Fibroblast of lung (primary cell): ENCODE measurements around the gene ASAP3. TPM values are rescaled to one million over a fixed set of nuclear protein-coding genes. Genes with fewer than 3 reads are reported as not detected.

ENCODE experiments used
- DNase-seq, 2 donors: peaks; one replicate each; pipeline versions ENCODE4 v3.0.0 to v3.0.0-alpha.2; 2010; ENCODE audit warnings: low read depth in 2 of 2
- H2AFZ ChIP-seq: 2 replicates; pipeline ENCODE4 v1.5.1; 2012; ENCODE audit warnings: low read length, control low read depth, inconsistent platforms
- H3K27ac ChIP-seq: 2 replicates; pipeline ENCODE4 v1.5.1; 2011; ENCODE audit warnings: low read length, control low read depth; ENCODE audit not compliant: insufficient read depth
- H3K27me3 ChIP-seq: 2 replicates; pipeline ENCODE4 v1.5.1; 2011; ENCODE audit warnings: mild to moderate bottlenecking, low read length; ENCODE audit not compliant: control insufficient read depth, insufficient read depth
- H3K36me3 ChIP-seq: 2 replicates; pipeline ENCODE4 v1.5.1; 2011; ENCODE audit warnings: low read length; ENCODE audit not compliant: control insufficient read depth, insufficient read depth
- H3K4me1 ChIP-seq: 2 replicates; pipeline ENCODE4 v1.5.1; 2011; ENCODE audit warnings: low read length; ENCODE audit not compliant: control insufficient read depth, insufficient read depth; ENCODE audit errors: extremely low read depth
- H3K4me2 ChIP-seq: 2 replicates; pipeline ENCODE4 v1.5.1; 2011; ENCODE audit warnings: low read length, control low read depth; ENCODE audit not compliant: insufficient read depth; ENCODE audit errors: extremely low read depth
- H3K4me3 ChIP-seq, 4 experiments: fragments of 200-600 bp in 1 of 4; sonication (generic) in 1 of 4; replicated peaks in 1 of 4; 2 replicates each; pipeline ENCODE4 v1.5.1; 2011 to 2016; ENCODE audit warnings: low read length in 4 of 4, low read depth in 3 of 4, mild to moderate bottlenecking in 3 of 4, control low read depth in 2 of 4, inconsistent platforms in 1 of 4, mixed read lengths in 1 of 4; ENCODE audit not compliant: insufficient read depth in 1 of 4; ENCODE audit errors: control extremely low read depth in 1 of 4
- H3K79me2 ChIP-seq: 2 replicates; pipeline ENCODE4 v1.5.1; 2012; ENCODE audit warnings: mild to moderate bottlenecking, low read length, inconsistent platforms; ENCODE audit not compliant: control insufficient read depth, insufficient read depth
- H3K9ac ChIP-seq: 2 replicates; pipeline ENCODE4 v1.5.1; 2011; ENCODE audit warnings: mild to moderate bottlenecking, low read length, control low read depth; ENCODE audit not compliant: insufficient read depth
- H3K9me3 ChIP-seq: 2 replicates; pipeline ENCODE4 v1.5.1; 2012; ENCODE audit warnings: low read depth, low read length; ENCODE audit not compliant: control insufficient read depth, insufficient read depth
- H4K20me1 ChIP-seq: 2 replicates; pipeline ENCODE4 v1.5.1; 2011; ENCODE audit warnings: low read length; ENCODE audit not compliant: control insufficient read depth, insufficient read depth; ENCODE audit errors: extremely low read depth
- CTCF ChIP-seq, 2 donors: IDR thresholded peaks in 1 of 2; conservative IDR thresholded peaks in 1 of 2; 1 replicate in 1 of 2; 2 replicates in 1 of 2; pipeline ENCODE4 v1.5.1; 2011 to 2012; ENCODE audit warnings: low read length in 2 of 2, control low read depth in 1 of 2, inconsistent platforms in 1 of 2, low read depth in 1 of 2, mild to moderate bottlenecking in 1 of 2
- EZH2 ChIP-seq: IDR thresholded peaks from 2 replicates; pipeline ENCODE4 v1.5.1; 2012; ENCODE audit warnings: low read length, control low read depth, mild to moderate bottlenecking; ENCODE audit errors: missing control alignments
- polyA plus RNA-seq, 2 donors: library from polyadenylated mRNA; depleted of rRNA in 1 of 2; stranded (reverse) in 1 of 2; unstranded in 1 of 2; fragments of >200 nt; gene quantifications; 2 replicates each; pipeline ENCODE4 v1.2.1, GENCODE V29; 2011 to 2012; ENCODE audit warnings: missing spikeins in 1 of 2
- total RNA-seq: library from RNA; depleted of rRNA; stranded (reverse); fragments of >200 nt; gene quantifications from 2 replicates; pipeline ENCODE4 v1.2.1, GENCODE V29; 2014

ASAP3 gene
- total and polyA plus RNA-seq, 2 donors (not counting 1 experiment from before 2014, with no cell fraction given) = 14.2 to 73.2 TPM

- Histone ChIP-seq H3K4me1 (peaks cover 11% of the 10 kb centered on the region), H2AFZ (peak overlapping the region; percentile 84), H3K4me3 (peak overlapping the region in 1 of 4 experiments; percentile 18), H3K9me3 (no peaks in the 10 kb centered on the region), H3K36me3 (no peaks in the 10 kb centered on the region), H3K27ac (peak overlapping the region; percentile 61), H3K79me2 (no peaks in the 10 kb centered on the region), H3K4me2 (peak overlapping the region; percentile 65), H4K20me1 (no peaks in the 10 kb centered on the region), H3K27me3 (no peaks in the 10 kb centered on the region), H3K9ac (no peak overlapping the region)
- TF ChIP-seq EZH2 (no peak), CTCF (conservative IDR thresholded peaks at IDR 0.05 in 1 of 2, IDR thresholded peaks at IDR 0.05 in 1 of 2; ENCODE audit: low read depth in 1 of 2, low read length in 2 of 2) (peak in 1 of 2 donors; percentile 21)
- peak in 1 of 2 donors; percentile 88 for DNase-seq
Observed at GRCh38 chr1:23421753-23422240, 62.2 kb downstream of the ASAP3 start.

- no peaks in the 10 kb centered on the region for H3K36me3 ChIP-seq
- H3K79me2 ChIP-seq = no peaks in the 10 kb centered on the region
- no peaks in the 10 kb centered on the region for H3K9me3 ChIP-seq
- H3K27me3 ChIP-seq = no peaks in the 10 kb centered on the region
- TF ChIP-seq CTCF (conservative IDR thresholded peaks at IDR 0.05 in 1 of 2, IDR thresholded peaks at IDR 0.05 in 1 of 2; ENCODE audit: low read depth in 1 of 2, low read length in 2 of 2) (no peak), EZH2 (no peak)
- no peak overlapping the region for H3K4me3 ChIP-seq
- H3K9ac ChIP-seq = no peak overlapping the region
- no peak for DNase-seq
- no peak overlapping the region for H3K27ac ChIP-seq
- H2AFZ ChIP-seq = no peak overlapping the region
- H3K4me1 ChIP-seq = peaks cover 11% of the 10 kb centered on the region
- no peak overlapping the region for H3K4me2 ChIP-seq
- no peaks in the 10 kb centered on the region for H4K20me1 ChIP-seq
Observed at GRCh38 chr1:23421343-23421742, 62.6 kb downstream of the ASAP3 start.

GRCh38 chr1:23420778-23421177 lies 63.2 kb downstream of the ASAP3 start:
- no peak overlapping the region for H3K4me3 ChIP-seq
- no peaks in the 10 kb centered on the region for H3K9me3 ChIP-seq
- H3K27me3 ChIP-seq = no peaks in the 10 kb centered on the region
- H3K4me2 ChIP-seq = no peak overlapping the region
- TF ChIP-seq EZH2 = no peak
- TF ChIP-seq CTCF (conservative IDR thresholded peaks at IDR 0.05 in 1 of 2, IDR thresholded peaks at IDR 0.05 in 1 of 2; ENCODE audit: low read depth in 1 of 2, low read length in 2 of 2) = no peak
- DNase-seq = no peak
- no peaks in the 10 kb centered on the region for H3K79me2 ChIP-seq
- H3K9ac ChIP-seq = no peak overlapping the region
- no peak overlapping the region for H3K27ac ChIP-seq
- H2AFZ ChIP-seq = no peak overlapping the region
- H4K20me1 ChIP-seq = no peaks in the 10 kb centered on the region
- H3K36me3 ChIP-seq = no peaks in the 10 kb centered on the region
- H3K4me1 ChIP-seq = peaks cover 11% of the 10 kb centered on the region
